Right kidney (tissue), 1 donor: Measurements from ENCODE around the gene PRPF40A.

Experiments
- DNase-seq: peaks from one replicate; pipeline ENCODE4 v3.0.0-alpha.2; 2016

The PRPF40A gene

GRCh38 chr2:152718076-152718908 is 1.0 kb upstream of the PRPF40A start, which contains the start of gene ARL6IP6:
Gene ARL6IP6 (plus strand): TSS chr2:152718620. CDS start chr2:152718625, 5 bp downstream.
- peak; percentile 100 for DNase-seq

- peak; percentile 93 for DNase-seq
These were observed 445 bp downstream of the PRPF40A start for GRCh38 chr2:152716805-152717227.

GRCh38 chr2:152715854-152716428 is 1.3 kb downstream of the PRPF40A start:
- no peak for DNase-seq

GRCh38 chr2:152715112-152715511 is 2.1 kb downstream of the PRPF40A start:
- DNase-seq, result no peak

- DNase-seq, result no peak
These were observed 6.5 kb downstream of the PRPF40A start for GRCh38 chr2:152710713-152711112.

GRCh38 chr2:152708742-152709141 is 8.5 kb downstream of the PRPF40A start:
- DNase-seq, result no peak

- no peak for DNase-seq
These were observed 10.7 kb downstream of the PRPF40A start for GRCh38 chr2:152706477-152707021.

- no peak for DNase-seq
These were observed 16.1 kb downstream of the PRPF40A start for GRCh38 chr2:152701198-152701597.

- DNase-seq, result no peak
These were observed 20.8 kb downstream of the PRPF40A start for GRCh38 chr2:152696476-152696875.

GRCh38 chr2:152695763-152696162 is 21.5 kb downstream of the PRPF40A start:
- DNase-seq, result no peak

- DNase-seq, result no peak
These were observed 23.1 kb downstream of the PRPF40A start for GRCh38 chr2:152694161-152694661.

- DNase-seq, result no peak
These were observed 24.2 kb downstream of the PRPF40A start for GRCh38 chr2:152693033-152693432.

- no peak for DNase-seq
These were observed 30.9 kb downstream of the PRPF40A start for GRCh38 chr2:152686321-152686720.

- DNase-seq, result no peak
These were observed 33.9 kb downstream of the PRPF40A start for GRCh38 chr2:152683400-152683799.

GRCh38 chr2:152682663-152683062 is 34.6 kb downstream of the PRPF40A start:
- DNase-seq, result no peak

- no peak for DNase-seq
These were observed 38.5 kb downstream of the PRPF40A start for GRCh38 chr2:152678808-152679207.

GRCh38 chr2:152676461-152676860 is 40.8 kb downstream of the PRPF40A start:
- DNase-seq, result no peak

- DNase-seq, result no peak
These were observed 42.9 kb downstream of the PRPF40A start for GRCh38 chr2:152674334-152674733.

- DNase-seq, result no peak
These were observed 52.5 kb downstream of the PRPF40A start for GRCh38 chr2:152664725-152665124.

- DNase-seq, result no peak
These were observed 56.2 kb downstream of the PRPF40A start for GRCh38 chr2:152661076-152661475.

- DNase-seq, result no peak
These were observed 59.0 kb downstream of the PRPF40A start for GRCh38 chr2:152658221-152658620.

GRCh38 chr2:152657043-152657442 is 60.2 kb downstream of the PRPF40A start:
- no peak for DNase-seq

GRCh38 chr2:152655880-152656279 is 61.4 kb downstream of the PRPF40A start:
- no peak for DNase-seq
